K562 (cell line): ENCODE data around the gene LRRC47. TPM values are rescaled to one million over a fixed set of nuclear protein-coding genes. Genes with fewer than 3 reads are reported as not detected.

ENCODE experiments used
- CREB1 ChIP-seq, 2 experiments: sonication (generic) in 1 of 2; formaldehyde crosslinking in 1 of 2; IDR thresholded peaks; 2 replicates each; pipeline versions ENCODE4 v1.6.1 to v1.8.0; 2012 to 2022; ENCODE audit warnings: inconsistent platforms in 1 of 2, mild to moderate bottlenecking in 1 of 2, missing genetic modification reagents in 1 of 2, moderate library complexity in 1 of 2
- CREM ChIP-seq: IDR thresholded peaks from 2 replicates; pipeline ENCODE4 v1.6.1; 2014; ENCODE audit warnings: antibody characterized with exemption, low read depth
- JUND ChIP-seq, 2 experiments: IDR thresholded peaks; 2 replicates in 1 of 2; 3 replicates in 1 of 2; pipeline ENCODE4 v1.6.1; 2011; ENCODE audit warnings: borderline replicate concordance in 2 of 2, low read depth in 2 of 2, low read length in 2 of 2, improper control_type of control experiment in 1 of 2, missing biosample characterization in 1 of 2, missing genetic modification characterization in 1 of 2, missing genetic modification reagents in 1 of 2
- MYNN ChIP-seq, 2 experiments: sonication (generic); formaldehyde crosslinking in 1 of 2; IDR thresholded peaks; 2 replicates each; pipeline versions ENCODE4 v1.5.0 to v1.6.1; 2016 to 2020; ENCODE audit warnings: antibody characterized with exemption in 1 of 2, missing genetic modification reagents in 1 of 2
- TBL1XR1 ChIP-seq, 2 experiments: IDR thresholded peaks; 2 replicates each; pipeline ENCODE4 v1.6.1; 2012; ENCODE audit warnings: improper control_type of control experiment in 2 of 2, low read length in 2 of 2, mild to moderate bottlenecking in 1 of 2
- WHSC1 ChIP-seq: IDR thresholded peaks from one replicate; pipeline ENCODE4 v1.6.1; 2012; ENCODE audit warnings: low read length, control low read depth, inconsistent platforms
- YY1 ChIP-seq, 3 experiments: IDR thresholded peaks; 2 replicates each; pipeline ENCODE4 v1.6.1; 2011; ENCODE audit warnings: low read length in 2 of 3, mild to moderate bottlenecking in 2 of 3, moderate library complexity in 2 of 3, borderline replicate concordance in 1 of 3, control low read depth in 1 of 3, low read depth in 1 of 3; ENCODE audit not compliant: insufficient read depth in 3 of 3, insufficient replicate concordance in 2 of 3, control insufficient read depth in 1 of 3, insufficient read length in 1 of 3; ENCODE audit errors: extremely low read depth in 1 of 3
- polyA plus RNA-seq, 8 experiments: library from polyadenylated mRNA; depleted of rRNA in 4 of 8; stranded (reverse) in 5 of 8; unstranded in 3 of 8; fragments of >200 nt; fragmentation: Nextera tagmentation in 2 of 8; fragmentation: Illumina TruSeq in 1 of 8; extraction: Ambion mirVana in 2 of 8; extraction: Trizol in 1 of 8; gene quantifications; 2 replicates each; pipeline versions ENCODE4 v1.2.1 to v1.2.3, GENCODE V29; 2011 to 2014; ENCODE audit warnings: inconsistent platforms in 1 of 8, missing spikeins in 1 of 8
- total RNA-seq, 7 experiments: library from RNA; depleted of rRNA in 6 of 7; stranded (reverse); fragments of >200 nt in 6 of 7; fragmentation: Illumina TruSeq in 2 of 7; extraction: Trizol in 2 of 7; gene quantifications; 2 replicates each; pipeline versions ENCODE4 v1.2.1 to v1.2.3, GENCODE V29; 2011 to 2021; ENCODE audit warnings: low replicate concordance in 1 of 7
- TF ChIP-seq, protein P1 (sequence below): sonication (generic); formaldehyde crosslinking; IDR thresholded peaks from 2 replicates; pipeline ENCODE4 v1.8.1; 2023; ENCODE audit warnings: mild to moderate bottlenecking, missing genetic modification reagents

The LRRC47 gene
- total and polyA plus RNA-seq, 9 of the 15 experiments (the other 6 are each of a cell fraction or from before 2014, with no cell fraction given) = 4.6 to 68.0 (median 35.9) TPM

DNA sequence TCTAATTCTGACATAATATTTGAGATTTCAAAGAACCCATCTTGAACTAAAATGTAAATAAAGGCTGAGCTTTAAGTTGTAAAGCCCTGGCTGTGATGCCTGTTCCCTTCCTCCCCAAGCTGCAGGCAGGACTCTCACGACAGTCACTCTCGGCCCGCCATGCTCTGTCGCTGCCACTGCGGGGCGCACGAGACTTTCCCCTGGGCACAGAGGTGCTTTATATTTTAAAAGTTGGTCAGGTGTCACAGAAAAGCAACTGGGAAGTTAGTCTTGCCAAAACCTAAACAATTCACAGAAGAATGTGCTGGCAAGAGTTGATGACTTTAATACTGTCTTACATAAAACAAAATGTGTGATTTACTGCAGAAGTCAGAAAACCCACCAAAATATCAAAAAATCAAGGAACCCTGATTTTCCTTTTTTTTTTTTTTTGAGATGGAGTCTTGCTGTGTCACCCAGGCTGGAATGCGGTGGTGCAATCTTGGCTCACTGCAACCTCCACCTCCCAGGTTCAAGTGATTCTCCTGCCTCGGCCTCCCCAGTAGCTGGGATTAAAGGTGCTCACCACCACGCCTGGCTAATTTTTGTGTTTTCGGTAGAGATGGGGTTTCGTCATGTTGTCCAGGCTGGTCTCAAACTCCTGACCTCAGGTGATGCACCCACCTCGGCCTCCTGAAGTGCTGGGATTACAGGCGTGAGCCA lies 10.7 kb downstream of the LRRC47 start (continued):
- TF ChIP-seq JUND (IDR thresholded peaks at IDR 0.05; ENCODE audit: borderline replicate concordance, low read depth, low read length) = peak; percentile 28; the same call in 1 of the 2 replicates
- no peak; the same call in 2 of the 3 replicates for TF ChIP-seq JUND (tag; IDR thresholded peaks at IDR 0.05; ENCODE audit: borderline replicate concordance, low read depth, low read length)
- TF ChIP-seq YY1 (IDR thresholded peaks at IDR 0.05; ENCODE audit: borderline replicate concordance in 1 of 3, control insufficient read depth in 1 of 3, extremely low read depth in 1 of 3, insufficient read depth in 3 of 3, insufficient read length in 1 of 3, insufficient replicate concordance in 2 of 3, low read depth in 1 of 3, low read length in 2 of 3) = peak in 1 of 3 experiments; percentile 14
- TF ChIP-seq, protein P1, sequence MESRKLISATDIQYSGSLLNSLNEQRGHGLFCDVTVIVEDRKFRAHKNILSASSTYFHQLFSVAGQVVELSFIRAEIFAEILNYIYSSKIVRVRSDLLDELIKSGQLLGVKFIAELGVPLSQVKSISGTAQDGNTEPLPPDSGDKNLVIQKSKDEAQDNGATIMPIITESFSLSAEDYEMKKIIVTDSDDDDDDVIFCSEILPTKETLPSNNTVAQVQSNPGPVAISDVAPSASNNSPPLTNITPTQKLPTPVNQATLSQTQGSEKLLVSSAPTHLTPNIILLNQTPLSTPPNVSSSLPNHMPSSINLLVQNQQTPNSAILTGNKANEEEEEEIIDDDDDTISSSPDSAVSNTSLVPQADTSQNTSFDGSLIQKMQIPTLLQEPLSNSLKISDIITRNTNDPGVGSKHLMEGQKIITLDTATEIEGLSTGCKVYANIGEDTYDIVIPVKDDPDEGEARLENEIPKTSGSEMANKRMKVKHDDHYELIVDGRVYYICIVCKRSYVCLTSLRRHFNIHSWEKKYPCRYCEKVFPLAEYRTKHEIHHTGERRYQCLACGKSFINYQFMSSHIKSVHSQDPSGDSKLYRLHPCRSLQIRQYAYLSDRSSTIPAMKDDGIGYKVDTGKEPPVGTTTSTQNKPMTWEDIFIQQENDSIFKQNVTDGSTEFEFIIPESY (CRISPR knock-in tag) = peak; percentile 84
- TF ChIP-seq CREB1 (IDR thresholded peaks at IDR 0.05) = no peak
- TF ChIP-seq CREB1 (CRISPR knock-in tag; IDR thresholded peaks at IDR 0.05) = 0 out of 2 replicates have a peak, but pooled peaks have one; percentile 32
- 0 out of 2 replicates have a peak, but pooled peaks have one; percentile 33 for TF ChIP-seq CREM
- TF ChIP-seq WHSC1 = no peak
- peak in 1 of 2 experiments; percentile 19; a peak in 1 of 4 replicates for TF ChIP-seq TBL1XR1 (IDR thresholded peaks at IDR 0.05; ENCODE audit: low read length in 2 of 2)
- 0 out of 2 replicates have a peak, but pooled peaks have one; percentile 25 for TF ChIP-seq MYNN (IDR thresholded peaks at IDR 0.05)
- TF ChIP-seq MYNN (CRISPR knock-in tag; IDR thresholded peaks at IDR 0.05) = no peak
- TF ChIP-seq, all 486 proteins: peak for 20
